Erythroblast (primary cell): Measurements from ENCODE around the gene NDUFAF8.

Experiments used
- GATA1 ChIP-seq: IDR thresholded peaks from 2 replicates; pipeline ENCODE4 v1.6.1; 2011; ENCODE audit warnings: low read depth, mild to moderate bottlenecking, control low read depth, low read length, moderate library complexity
- POLR2A ChIP-seq: IDR thresholded peaks from 2 replicates; pipeline ENCODE4 v1.6.1; 2011; ENCODE audit warnings: mild to moderate bottlenecking, low read length

GRCh38 chr17:81260641-81261040 lies 21.5 kb downstream of the NDUFAF8 start:
- TF ChIP-seq POLR2A (no peak), GATA1 (no peak)
